Measurements from ENCODE around the gene RABGGTA. TPM values are rescaled to one million over a fixed set of nuclear protein-coding genes. Genes with fewer than 3 reads are reported as not detected.

The RABGGTA gene
- total and polyA plus RNA-seq, 9 of the 15 experiments (the other 6 are each of a cell fraction or from before 2014, with no cell fraction given), result 4.5 to 24.2 (median 15.5) TPM

DNA sequence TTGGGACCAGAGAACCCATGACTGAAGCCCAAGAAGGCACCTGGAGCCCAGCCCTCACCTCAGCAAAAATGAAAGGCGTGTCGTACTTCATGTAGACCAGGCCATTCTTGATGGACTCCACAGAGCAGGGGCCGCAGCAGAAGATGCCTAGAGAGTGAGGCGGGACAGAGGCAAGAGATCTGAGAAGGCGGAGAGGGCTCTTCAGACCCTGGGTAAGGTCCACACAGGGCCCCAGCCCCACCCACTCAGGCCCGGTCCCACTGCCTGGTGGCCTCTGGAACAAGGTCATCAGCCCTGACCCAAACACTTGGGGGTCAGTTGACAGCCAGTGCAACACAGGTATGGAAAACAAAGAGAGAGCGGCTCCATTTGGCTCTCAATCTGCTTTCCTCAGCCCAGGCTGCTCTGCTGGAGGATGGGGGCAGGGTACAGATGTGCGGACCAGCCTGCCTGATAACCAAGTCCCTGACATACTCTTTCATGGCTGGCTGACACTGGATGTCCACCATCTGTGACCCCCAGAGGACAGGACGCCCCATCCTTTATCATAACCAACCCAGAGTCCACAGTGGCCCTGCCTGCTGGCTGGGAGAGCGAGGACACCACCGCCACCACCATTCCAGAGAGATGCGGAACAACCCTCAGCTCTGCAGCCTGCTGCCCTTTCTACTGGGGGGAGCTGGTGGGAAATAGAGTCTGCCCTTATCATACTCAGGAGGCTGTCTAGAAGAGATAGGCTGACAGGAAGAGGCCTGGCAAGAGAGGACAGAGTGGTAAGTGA, 15.3 kb downstream of the RABGGTA start (continued):
- TF ChIP-seq, protein P1, sequence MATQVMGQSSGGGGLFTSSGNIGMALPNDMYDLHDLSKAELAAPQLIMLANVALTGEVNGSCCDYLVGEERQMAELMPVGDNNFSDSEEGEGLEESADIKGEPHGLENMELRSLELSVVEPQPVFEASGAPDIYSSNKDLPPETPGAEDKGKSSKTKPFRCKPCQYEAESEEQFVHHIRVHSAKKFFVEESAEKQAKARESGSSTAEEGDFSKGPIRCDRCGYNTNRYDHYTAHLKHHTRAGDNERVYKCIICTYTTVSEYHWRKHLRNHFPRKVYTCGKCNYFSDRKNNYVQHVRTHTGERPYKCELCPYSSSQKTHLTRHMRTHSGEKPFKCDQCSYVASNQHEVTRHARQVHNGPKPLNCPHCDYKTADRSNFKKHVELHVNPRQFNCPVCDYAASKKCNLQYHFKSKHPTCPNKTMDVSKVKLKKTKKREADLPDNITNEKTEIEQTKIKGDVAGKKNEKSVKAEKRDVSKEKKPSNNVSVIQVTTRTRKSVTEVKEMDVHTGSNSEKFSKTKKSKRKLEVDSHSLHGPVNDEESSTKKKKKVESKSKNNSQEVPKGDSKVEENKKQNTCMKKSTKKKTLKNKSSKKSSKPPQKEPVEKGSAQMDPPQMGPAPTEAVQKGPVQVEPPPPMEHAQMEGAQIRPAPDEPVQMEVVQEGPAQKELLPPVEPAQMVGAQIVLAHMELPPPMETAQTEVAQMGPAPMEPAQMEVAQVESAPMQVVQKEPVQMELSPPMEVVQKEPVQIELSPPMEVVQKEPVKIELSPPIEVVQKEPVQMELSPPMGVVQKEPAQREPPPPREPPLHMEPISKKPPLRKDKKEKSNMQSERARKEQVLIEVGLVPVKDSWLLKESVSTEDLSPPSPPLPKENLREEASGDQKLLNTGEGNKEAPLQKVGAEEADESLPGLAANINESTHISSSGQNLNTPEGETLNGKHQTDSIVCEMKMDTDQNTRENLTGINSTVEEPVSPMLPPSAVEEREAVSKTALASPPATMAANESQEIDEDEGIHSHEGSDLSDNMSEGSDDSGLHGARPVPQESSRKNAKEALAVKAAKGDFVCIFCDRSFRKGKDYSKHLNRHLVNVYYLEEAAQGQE (IDR thresholded peaks at IDR 0.05; ENCODE audit: borderline replicate concordance), result peak; percentile 32; the same call in 1 of the 2 replicates
- TF ChIP-seq, protein P1 (CRISPR knock-in tag; IDR thresholded peaks at IDR 0.05; ENCODE audit: low read depth), result no peak
- TF ChIP-seq ELF4 (CRISPR knock-in tag; IDR thresholded peaks at IDR 0.05), result no peak
- no peak for TF ChIP-seq ZNF431 (CRISPR knock-in tag; IDR thresholded peaks at IDR 0.05)
- TF ChIP-seq LARP7 (IDR thresholded peaks at IDR 0.05), result no peak
- TF ChIP-seq EZH2 (IDR thresholded peaks at IDR 0.05; ENCODE audit: borderline replicate concordance, low read depth, low read length), result no peak
- TF ChIP-seq ZNF184 (CRISPR knock-in tag; IDR thresholded peaks at IDR 0.05), result no peak
- TF ChIP-seq, protein P2, sequence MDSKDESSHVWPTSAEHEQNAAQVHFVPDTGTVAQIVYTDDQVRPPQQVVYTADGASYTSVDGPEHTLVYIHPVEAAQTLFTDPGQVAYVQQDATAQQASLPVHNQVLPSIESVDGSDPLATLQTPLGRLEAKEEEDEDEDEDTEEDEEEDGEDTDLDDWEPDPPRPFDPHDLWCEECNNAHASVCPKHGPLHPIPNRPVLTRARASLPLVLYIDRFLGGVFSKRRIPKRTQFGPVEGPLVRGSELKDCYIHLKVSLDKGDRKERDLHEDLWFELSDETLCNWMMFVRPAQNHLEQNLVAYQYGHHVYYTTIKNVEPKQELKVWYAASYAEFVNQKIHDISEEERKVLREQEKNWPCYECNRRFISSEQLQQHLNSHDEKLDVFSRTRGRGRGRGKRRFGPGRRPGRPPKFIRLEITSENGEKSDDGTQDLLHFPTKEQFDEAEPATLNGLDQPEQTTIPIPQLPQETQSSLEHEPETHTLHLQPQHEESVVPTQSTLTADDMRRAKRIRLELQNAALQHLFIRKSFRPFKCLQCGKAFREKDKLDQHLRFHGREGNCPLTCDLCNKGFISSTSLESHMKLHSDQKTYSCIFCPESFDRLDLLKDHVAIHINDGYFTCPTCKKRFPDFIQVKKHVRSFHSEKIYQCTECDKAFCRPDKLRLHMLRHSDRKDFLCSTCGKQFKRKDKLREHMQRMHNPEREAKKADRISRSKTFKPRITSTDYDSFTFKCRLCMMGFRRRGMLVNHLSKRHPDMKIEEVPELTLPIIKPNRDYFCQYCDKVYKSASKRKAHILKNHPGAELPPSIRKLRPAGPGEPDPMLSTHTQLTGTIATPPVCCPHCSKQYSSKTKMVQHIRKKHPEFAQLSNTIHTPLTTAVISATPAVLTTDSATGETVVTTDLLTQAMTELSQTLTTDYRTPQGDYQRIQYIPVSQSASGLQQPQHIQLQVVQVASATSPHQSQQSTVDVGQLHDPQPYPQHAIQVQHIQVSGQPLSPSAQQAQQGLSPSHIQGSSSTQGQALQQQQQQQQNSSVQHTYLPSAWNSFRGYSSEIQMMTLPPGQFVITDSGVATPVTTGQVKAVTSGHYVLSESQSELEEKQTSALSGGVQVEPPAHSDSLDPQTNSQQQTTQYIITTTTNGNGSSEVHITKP (IDR thresholded peaks at IDR 0.05; ENCODE audit: partially characterized antibody), result no peak
- TF ChIP-seq NFXL1 (CRISPR knock-in tag; IDR thresholded peaks at IDR 0.05), result no peak
- TF ChIP-seq ZNF408 (CRISPR knock-in tag; IDR thresholded peaks at IDR 0.05; ENCODE audit: low read depth), result no peak
- TF ChIP-seq, protein P3, sequence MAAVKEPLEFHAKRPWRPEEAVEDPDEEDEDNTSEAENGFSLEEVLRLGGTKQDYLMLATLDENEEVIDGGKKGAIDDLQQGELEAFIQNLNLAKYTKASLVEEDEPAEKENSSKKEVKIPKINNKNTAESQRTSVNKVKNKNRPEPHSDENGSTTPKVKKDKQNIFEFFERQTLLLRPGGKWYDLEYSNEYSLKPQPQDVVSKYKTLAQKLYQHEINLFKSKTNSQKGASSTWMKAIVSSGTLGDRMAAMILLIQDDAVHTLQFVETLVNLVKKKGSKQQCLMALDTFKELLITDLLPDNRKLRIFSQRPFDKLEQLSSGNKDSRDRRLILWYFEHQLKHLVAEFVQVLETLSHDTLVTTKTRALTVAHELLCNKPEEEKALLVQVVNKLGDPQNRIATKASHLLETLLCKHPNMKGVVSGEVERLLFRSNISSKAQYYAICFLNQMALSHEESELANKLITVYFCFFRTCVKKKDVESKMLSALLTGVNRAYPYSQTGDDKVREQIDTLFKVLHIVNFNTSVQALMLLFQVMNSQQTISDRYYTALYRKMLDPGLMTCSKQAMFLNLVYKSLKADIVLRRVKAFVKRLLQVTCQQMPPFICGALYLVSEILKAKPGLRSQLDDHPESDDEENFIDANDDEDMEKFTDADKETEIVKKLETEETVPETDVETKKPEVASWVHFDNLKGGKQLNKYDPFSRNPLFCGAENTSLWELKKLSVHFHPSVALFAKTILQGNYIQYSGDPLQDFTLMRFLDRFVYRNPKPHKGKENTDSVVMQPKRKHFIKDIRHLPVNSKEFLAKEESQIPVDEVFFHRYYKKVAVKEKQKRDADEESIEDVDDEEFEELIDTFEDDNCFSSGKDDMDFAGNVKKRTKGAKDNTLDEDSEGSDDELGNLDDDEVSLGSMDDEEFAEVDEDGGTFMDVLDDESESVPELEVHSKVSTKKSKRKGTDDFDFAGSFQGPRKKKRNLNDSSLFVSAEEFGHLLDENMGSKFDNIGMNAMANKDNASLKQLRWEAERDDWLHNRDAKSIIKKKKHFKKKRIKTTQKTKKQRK (IDR thresholded peaks at IDR 0.05; ENCODE audit: borderline replicate concordance, low read depth, low read length), result no peak

All from K562 (cell line).